Caco-2 (cell line): Measurements from ENCODE around the gene TMEM187. TPM values are rescaled to one million over a fixed set of nuclear protein-coding genes. Genes with fewer than 3 reads are reported as not detected.
A peak's percentile ranks its signal among the peaks of the same experiment; 100 is the strongest.

Experiments used
- BruUV-seq: library from RNA; stranded (reverse); fragments of 400-500 nt; replicated peaks from 2 replicates; lab custom pipeline; 2021; lab: Mats Ljungman, UMichigan
- CTCF ChIA-PET: fragments of 300-600 bp; sonication (Branson Sonifier 250); formaldehyde crosslinking; loops from one replicate; lab custom pipeline; 2022; ENCODE audit warnings: antibody characterized with exemption; lab: Charles Lee
- POLR2A ChIA-PET: fragments of 300-600 bp; sonication (Branson Sonifier 250); formaldehyde crosslinking; loops from one replicate; lab custom pipeline; 2022; ENCODE audit warnings: antibody characterized with exemption; lab: Charles Lee
- DNase-seq, 2 experiments: peaks; one replicate each; pipeline versions ENCODE4 v3.0.0 to v3.0.0-alpha.2; 2020 to 2022
- H3K27me3 ChIP-seq: replicated peaks from 2 replicates; pipeline ENCODE4 v1.6.0; 2011; ENCODE audit warnings: low read length; ENCODE audit not compliant: control insufficient read depth, insufficient read depth
- H3K36me3 ChIP-seq: 2 replicates; pipeline ENCODE4 v1.5.1; 2011; ENCODE audit warnings: low read length; ENCODE audit not compliant: control insufficient read depth, insufficient read depth
- H3K4me1 ChIP-seq: fragments of 250-450 bp; sonication (Bioruptor Pico); 2 replicates; pipeline ENCODE4 v1.5.1; 2020; ENCODE audit warnings: mild to moderate bottlenecking
- H3K4me3 ChIP-seq: 2 replicates; pipeline ENCODE4 v1.5.1; 2011; ENCODE audit warnings: low read depth, mild to moderate bottlenecking, control low read depth, low read length
- H3K9me3 ChIP-seq: fragments of 250-450 bp; sonication (Bioruptor Pico); 2 replicates; pipeline ENCODE4 v1.5.1; 2020; ENCODE audit warnings: mild to moderate bottlenecking, moderate library complexity
- H3K27ac Mint-ChIP-seq: one replicate; pipeline ENCODE4 v1.8.0; 2022; ENCODE audit warnings: mixed read lengths; ENCODE audit not compliant: unreplicated experiment
- H3K27me3 Mint-ChIP-seq: one replicate; pipeline ENCODE4 v1.8.0; 2022; ENCODE audit warnings: mixed read lengths; ENCODE audit not compliant: insufficient read depth, unreplicated experiment
- H3K36me3 Mint-ChIP-seq: one replicate; pipeline ENCODE4 v1.8.0; 2022; ENCODE audit warnings: mild to moderate bottlenecking, mixed read lengths; ENCODE audit not compliant: insufficient read depth, unreplicated experiment
- H3K4me1 Mint-ChIP-seq: one replicate; pipeline ENCODE4 v1.8.0; 2022; ENCODE audit warnings: low read depth, mixed read lengths; ENCODE audit not compliant: unreplicated experiment
- H3K4me3 Mint-ChIP-seq: one replicate; pipeline ENCODE4 v1.8.0; 2022; ENCODE audit warnings: mild to moderate bottlenecking, moderate library complexity, mixed read lengths; ENCODE audit not compliant: unreplicated experiment
- H3K9me3 Mint-ChIP-seq: one replicate; pipeline ENCODE4 v1.8.0; 2022; ENCODE audit warnings: mixed read lengths; ENCODE audit not compliant: unreplicated experiment
- intact Hi-C: fragments of 100-400 bp; cut with micrococcal nuclease; formaldehyde crosslinking; loops from one replicate; pipeline ENCODE4 v1.10.0; 2022; ENCODE audit not compliant: unreplicated experiment
- total RNA-seq: library from RNA; stranded (reverse); gene quantifications from 2 replicates; pipeline ENCODE4 v1.2.3, GENCODE V29; 2022
- TF ChIP-seq, protein P1 (sequence below), 2 experiments: fragments of 200-600 bp in 1 of 2; IDR thresholded peaks; 1 replicate in 1 of 2; 2 replicates in 1 of 2; pipeline versions ENCODE4 v1.5.1 to v1.8.0; 2011 to 2022; ENCODE audit warnings: antibody characterized with exemption in 1 of 2, control low read depth in 1 of 2, inconsistent platforms in 1 of 2, low read depth in 1 of 2, low read length in 1 of 2, mild to moderate bottlenecking in 1 of 2, moderate library complexity in 1 of 2; ENCODE audit not compliant: insufficient read depth in 1 of 2, severe bottlenecking in 1 of 2, unreplicated experiment in 1 of 2

The TMEM187 gene
- total RNA-seq, 1 experiment from 2014 or later, result 4.9 TPM

DNA sequence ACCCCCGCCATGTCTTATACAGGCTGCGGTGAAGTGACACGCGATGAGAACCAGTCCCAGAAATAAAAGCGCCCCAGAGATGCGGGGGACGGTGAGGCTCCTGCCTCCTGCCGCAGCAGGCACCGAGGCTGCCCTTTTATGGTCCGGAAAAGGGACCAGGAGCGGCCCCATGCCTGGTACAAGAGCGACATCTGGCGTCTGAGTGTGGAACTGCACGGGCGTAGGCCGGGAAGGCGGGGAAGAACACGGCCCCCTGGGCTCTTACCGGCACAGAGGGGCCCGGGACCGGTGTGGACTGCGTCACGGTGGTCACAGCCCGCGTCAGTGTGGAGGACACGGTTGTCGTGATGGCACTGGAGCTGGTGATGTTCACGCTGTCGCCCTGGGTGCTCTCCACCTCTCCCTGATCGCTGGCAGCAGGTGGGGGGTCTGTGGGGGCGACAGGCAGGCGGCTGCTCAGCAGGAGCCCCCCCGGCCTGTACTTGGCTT is 19.2 kb upstream of the TMEM187 start:
- Histone ChIP-seq H3K9me3 (no peaks in the 10 kb centered on the region), H3K27me3 (no peaks in the 10 kb centered on the region), H3K36me3 (no peaks in the 10 kb centered on the region; the same call in 1 of the 2 replicates), H3K4me3 (no peak overlapping the region), H3K4me1 (no peaks in the 10 kb centered on the region)
- intact Hi-C loops, result loop anchor here (1.0 kb wide), 1 partner anchor 29 kb away; no protein-coding TSS in a partner anchor
- CTCF ChIA-PET, result no interaction called here
- Mint-ChIP-seq H3K9me3 (no peaks in the 10 kb centered on the region), H3K36me3 (peaks cover 81% of the 10 kb centered on the region), H3K4me3 (no peak overlapping the region), H3K27ac (no peak overlapping the region), H3K27me3 (no peaks in the 10 kb centered on the region), H3K4me1 (no peaks in the 10 kb centered on the region)
- TF ChIP-seq, protein P1, sequence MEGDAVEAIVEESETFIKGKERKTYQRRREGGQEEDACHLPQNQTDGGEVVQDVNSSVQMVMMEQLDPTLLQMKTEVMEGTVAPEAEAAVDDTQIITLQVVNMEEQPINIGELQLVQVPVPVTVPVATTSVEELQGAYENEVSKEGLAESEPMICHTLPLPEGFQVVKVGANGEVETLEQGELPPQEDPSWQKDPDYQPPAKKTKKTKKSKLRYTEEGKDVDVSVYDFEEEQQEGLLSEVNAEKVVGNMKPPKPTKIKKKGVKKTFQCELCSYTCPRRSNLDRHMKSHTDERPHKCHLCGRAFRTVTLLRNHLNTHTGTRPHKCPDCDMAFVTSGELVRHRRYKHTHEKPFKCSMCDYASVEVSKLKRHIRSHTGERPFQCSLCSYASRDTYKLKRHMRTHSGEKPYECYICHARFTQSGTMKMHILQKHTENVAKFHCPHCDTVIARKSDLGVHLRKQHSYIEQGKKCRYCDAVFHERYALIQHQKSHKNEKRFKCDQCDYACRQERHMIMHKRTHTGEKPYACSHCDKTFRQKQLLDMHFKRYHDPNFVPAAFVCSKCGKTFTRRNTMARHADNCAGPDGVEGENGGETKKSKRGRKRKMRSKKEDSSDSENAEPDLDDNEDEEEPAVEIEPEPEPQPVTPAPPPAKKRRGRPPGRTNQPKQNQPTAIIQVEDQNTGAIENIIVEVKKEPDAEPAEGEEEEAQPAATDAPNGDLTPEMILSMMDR (IDR thresholded peaks at IDR 0.05; ENCODE audit: insufficient read depth in 1 of 2, low read depth in 1 of 2, low read length in 1 of 2, severe bottlenecking in 1 of 2, unreplicated experiment in 1 of 2), result peak; percentile 72 to 82
- peak; percentile 51 to 69 for DNase-seq
- no TSS peak for BruUV-seq
- POLR2A ChIA-PET, result no interaction called here

DNA sequence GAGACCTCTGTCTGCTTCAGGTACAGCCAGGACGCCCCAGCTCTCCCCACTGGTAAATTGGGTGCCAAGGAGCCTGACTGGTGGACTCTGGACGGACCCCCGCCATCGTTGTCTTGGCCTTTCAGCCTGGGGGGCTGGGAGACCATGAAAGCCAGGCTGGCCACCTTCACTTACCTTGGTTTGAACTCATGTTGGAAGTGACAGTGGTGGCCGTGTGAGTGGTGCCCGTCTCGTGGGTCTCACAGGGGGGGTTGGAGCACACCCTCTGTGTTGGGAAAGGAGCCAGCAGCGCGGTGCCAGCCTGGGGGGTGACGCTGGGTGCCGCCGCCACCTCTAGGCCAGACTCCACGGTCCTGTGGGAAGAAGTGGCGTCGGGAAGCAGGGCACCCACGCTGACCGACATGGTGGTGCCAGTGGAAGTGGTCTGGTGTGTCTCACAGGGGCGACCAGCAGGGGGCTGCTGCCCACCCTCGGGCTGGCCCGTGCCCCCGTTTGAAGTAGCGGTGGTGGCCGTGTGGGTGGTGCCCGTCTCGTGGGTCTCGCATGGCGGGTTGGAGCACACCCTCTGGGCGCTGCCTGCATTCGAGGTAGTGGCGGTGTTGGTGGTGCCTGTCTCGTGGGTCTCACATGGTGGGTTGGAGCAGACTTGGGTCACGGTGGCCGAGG is 18.5 kb upstream of the TMEM187 start:
- Histone ChIP-seq H3K9me3 (no peaks in the 10 kb centered on the region), H3K27me3 (no peaks in the 10 kb centered on the region), H3K4me1 (no peaks in the 10 kb centered on the region), H3K4me3 (no peak overlapping the region), H3K36me3 (no peaks in the 10 kb centered on the region; the same call in 1 of the 2 replicates)
- no TSS peak for BruUV-seq
- Mint-ChIP-seq H3K27ac (no peak overlapping the region), H3K27me3 (no peaks in the 10 kb centered on the region), H3K4me1 (no peaks in the 10 kb centered on the region), H3K9me3 (no peaks in the 10 kb centered on the region), H3K4me3 (no peak overlapping the region), H3K36me3 (peaks cover 81% of the 10 kb centered on the region)
- TF ChIP-seq, protein P1 (IDR thresholded peaks at IDR 0.05; ENCODE audit: insufficient read depth in 1 of 2, low read depth in 1 of 2, low read length in 1 of 2, severe bottlenecking in 1 of 2, unreplicated experiment in 1 of 2), result no peak
- ChIA-PET CTCF (no interaction called here), POLR2A (no interaction called here)
- no peak for DNase-seq
- intact Hi-C loops, result loop anchor here (1.0 kb wide), 1 partner anchor 30 kb away; no protein-coding TSS in a partner anchor

DNA sequence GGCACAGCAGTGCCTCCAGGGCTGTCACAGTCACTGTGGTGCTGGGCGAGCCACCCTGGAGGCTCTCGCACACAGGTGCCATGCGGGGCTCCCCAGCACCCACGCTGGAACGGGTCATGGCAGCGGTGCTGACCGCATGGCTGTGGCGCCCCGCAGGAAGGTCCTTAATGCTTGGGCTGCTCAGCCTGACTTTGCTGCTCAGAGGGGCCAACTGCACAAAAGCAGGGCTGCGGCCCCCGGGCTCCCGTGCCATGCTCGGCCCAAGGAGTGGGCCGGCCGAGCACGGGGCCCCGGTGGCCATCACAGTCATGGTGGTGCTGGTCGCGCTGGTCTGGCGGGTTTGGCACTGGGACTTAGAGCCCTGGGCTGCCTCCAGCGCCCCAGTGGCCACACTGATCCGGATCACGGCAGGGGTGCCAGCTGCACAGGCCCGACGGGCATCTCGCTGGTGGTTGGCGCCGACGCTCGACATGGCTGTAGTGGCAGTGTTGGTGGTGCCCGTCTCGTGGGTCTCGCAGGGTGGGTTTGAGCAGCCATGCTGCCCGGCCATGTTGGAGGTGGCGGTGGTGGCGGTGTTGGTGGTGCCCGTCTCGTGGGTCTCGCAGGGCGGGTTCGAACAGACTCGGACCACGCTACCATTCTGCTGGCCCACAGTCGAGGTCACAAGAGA is 17.9 kb upstream of the TMEM187 start:
- TSS peak; percentile 27 for BruUV-seq
- TF ChIP-seq, protein P1 (IDR thresholded peaks at IDR 0.05; ENCODE audit: insufficient read depth in 1 of 2, low read depth in 1 of 2, low read length in 1 of 2, severe bottlenecking in 1 of 2, unreplicated experiment in 1 of 2), result no peak
- H3K36me3 ChIP-seq, result no peaks in the 10 kb centered on the region; the same call in 1 of the 2 replicates

More for the DNA sequence above, 17.9 kb upstream of the TMEM187 start:
- POLR2A ChIA-PET, result no interaction called here
- H3K4me1 Mint-ChIP-seq, result no peaks in the 10 kb centered on the region
- Histone ChIP-seq H3K27me3 (no peaks in the 10 kb centered on the region), H3K9me3 (no peaks in the 10 kb centered on the region), H3K4me1 (no peaks in the 10 kb centered on the region), H3K4me3 (no peak overlapping the region)
- no peaks in the 10 kb centered on the region for H3K9me3 Mint-ChIP-seq
- intact Hi-C loops, result no loop called here
- H3K36me3 Mint-ChIP-seq, result peaks cover 80% of the 10 kb centered on the region
- DNase-seq, result no peak
- H3K4me3 Mint-ChIP-seq, result no peak overlapping the region
- no peaks in the 10 kb centered on the region for H3K27me3 Mint-ChIP-seq
- H3K27ac Mint-ChIP-seq, result no peak overlapping the region
- CTCF ChIA-PET, result no interaction called here
